Measurements from ENCODE around the gene RFTN1. TPM values are rescaled to one million over a fixed set of nuclear protein-coding genes. Genes with fewer than 3 reads are reported as not detected.

RFTN1 gene
- total RNA-seq, 1 donor from 2014 or later: 0.96 TPM

- H3K4me1 Mint-ChIP-seq (ENCODE audit: low read depth): peaks cover 16% of the 10 kb centered on the region
- DNase-seq (ENCODE audit: low spot score, unreplicated experiment): no peak
- no peaks in the 10 kb centered on the region for H3K27me3 Mint-ChIP-seq
- peaks cover 20% of the 10 kb centered on the region for H3K9me3 Mint-ChIP-seq (ENCODE audit: low read depth)
- TF ChIP-seq CTCF (IDR thresholded peaks at IDR 0.05; ENCODE audit: unreplicated experiment): no peak
- no peak overlapping the region for H3K27ac Mint-ChIP-seq
- no peak overlapping the region for H3K4me3 Mint-ChIP-seq (ENCODE audit: low read depth)
- H3K36me3 Mint-ChIP-seq (ENCODE audit: insufficient read depth): peaks cover 32% of the 10 kb centered on the region
Observed at GRCh38 chr3:16332904-16333426, 180.5 kb downstream of the RFTN1 start.

GRCh38 chr3:16331319-16331883 lies 182.1 kb downstream of the RFTN1 start:
- Mint-ChIP-seq H3K27ac (no peak overlapping the region), H3K4me3 (ENCODE audit: low read depth) (no peak overlapping the region), H3K27me3 (no peaks in the 10 kb centered on the region), H3K36me3 (ENCODE audit: insufficient read depth) (peaks cover 32% of the 10 kb centered on the region), H3K4me1 (ENCODE audit: low read depth) (peaks cover 16% of the 10 kb centered on the region), H3K9me3 (ENCODE audit: low read depth) (peaks cover 20% of the 10 kb centered on the region)
- no peak for TF ChIP-seq CTCF (IDR thresholded peaks at IDR 0.05; ENCODE audit: unreplicated experiment)
- DNase-seq (ENCODE audit: low spot score, unreplicated experiment): no peak

GRCh38 chr3:16330351-16330750 lies 183.1 kb downstream of the RFTN1 start:
- H3K4me3 Mint-ChIP-seq (ENCODE audit: low read depth): no peak overlapping the region
- H3K27me3 Mint-ChIP-seq: no peaks in the 10 kb centered on the region
- no peak overlapping the region for H3K27ac Mint-ChIP-seq
- peaks cover 16% of the 10 kb centered on the region for H3K4me1 Mint-ChIP-seq (ENCODE audit: low read depth)
- no peak for TF ChIP-seq CTCF (IDR thresholded peaks at IDR 0.05; ENCODE audit: unreplicated experiment)
- peaks cover 31% of the 10 kb centered on the region for H3K36me3 Mint-ChIP-seq (ENCODE audit: insufficient read depth)
- H3K9me3 Mint-ChIP-seq (ENCODE audit: low read depth): peaks cover 20% of the 10 kb centered on the region
- no peak for DNase-seq (ENCODE audit: low spot score, unreplicated experiment)

- H3K36me3 Mint-ChIP-seq (ENCODE audit: insufficient read depth): peaks cover 28% of the 10 kb centered on the region
- DNase-seq (ENCODE audit: low spot score, unreplicated experiment): no peak
- H3K4me3 Mint-ChIP-seq (ENCODE audit: low read depth): no peak overlapping the region
- H3K27me3 Mint-ChIP-seq: no peaks in the 10 kb centered on the region
- H3K4me1 Mint-ChIP-seq (ENCODE audit: low read depth): peaks cover 16% of the 10 kb centered on the region
- TF ChIP-seq CTCF (IDR thresholded peaks at IDR 0.05; ENCODE audit: unreplicated experiment): no peak
- peaks cover 19% of the 10 kb centered on the region for H3K9me3 Mint-ChIP-seq (ENCODE audit: low read depth)
- no peak overlapping the region for H3K27ac Mint-ChIP-seq
Observed at GRCh38 chr3:16329826-16330129, 183.7 kb downstream of the RFTN1 start.

GRCh38 chr3:16329036-16329825 lies 184.3 kb downstream of the RFTN1 start:
- no peak overlapping the region for H3K27ac Mint-ChIP-seq
- peaks cover 16% of the 10 kb centered on the region for H3K4me1 Mint-ChIP-seq (ENCODE audit: low read depth)
- peaks cover 17% of the 10 kb centered on the region for H3K9me3 Mint-ChIP-seq (ENCODE audit: low read depth)
- H3K4me3 Mint-ChIP-seq (ENCODE audit: low read depth): no peak overlapping the region
- peaks cover 24% of the 10 kb centered on the region for H3K36me3 Mint-ChIP-seq (ENCODE audit: insufficient read depth)
- no peak for TF ChIP-seq CTCF (IDR thresholded peaks at IDR 0.05; ENCODE audit: unreplicated experiment)
- DNase-seq (ENCODE audit: low spot score, unreplicated experiment): no peak
- H3K27me3 Mint-ChIP-seq: no peaks in the 10 kb centered on the region
